ENCODE results near the gene MTARC2. TPM values are rescaled to one million over a fixed set of nuclear protein-coding genes. Genes with fewer than 3 reads are reported as not detected.

The MTARC2 gene
- total and polyA plus RNA-seq, 2 of the 13 experiments (the other 11 are each of a cell fraction or from before 2014, with no cell fraction given) = 8.5 to 10.1 TPM

DNA sequence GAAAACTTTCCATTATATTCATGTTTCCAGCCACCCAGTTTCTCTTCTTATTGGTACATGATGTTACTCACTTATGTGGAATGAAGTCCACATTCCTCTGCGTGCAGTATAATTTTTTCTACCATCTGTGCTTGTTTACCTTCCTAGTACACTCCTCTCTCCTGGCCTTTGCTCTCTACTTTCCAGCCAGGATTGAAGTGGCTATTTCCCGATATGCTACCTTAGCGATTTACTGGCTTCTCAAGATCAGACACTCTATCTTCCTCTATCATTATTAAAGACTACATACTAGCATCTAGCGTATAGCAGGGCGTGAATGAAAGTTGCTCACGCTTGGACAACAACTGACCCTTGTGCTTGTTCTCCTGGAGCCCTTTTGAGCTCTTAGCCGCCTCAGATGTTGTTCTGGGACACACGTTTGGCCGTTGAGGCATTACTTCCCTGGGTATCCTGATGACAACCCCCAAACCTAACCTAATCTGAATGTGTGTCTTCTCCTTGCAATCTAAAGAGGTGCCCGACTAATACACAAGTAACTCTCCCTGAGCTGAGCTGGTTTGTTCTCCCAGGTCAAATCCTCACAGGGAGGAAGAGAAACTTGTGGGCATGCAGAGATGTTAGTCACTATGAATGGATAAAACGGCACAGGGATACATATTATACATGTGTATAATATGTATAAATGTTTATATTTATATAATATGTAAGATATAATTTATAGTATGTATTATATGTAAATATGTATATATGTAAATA, 13.4 kb upstream of the MTARC2 start (continued):
- TF ChIP-seq ZBTB38 (CRISPR knock-in tag; IDR thresholded peaks at IDR 0.05) (no peak), ATRX (CRISPR knock-in tag; IDR thresholded peaks at IDR 0.05; ENCODE audit: borderline replicate concordance) (no peak), ARNTL (CRISPR knock-in tag; IDR thresholded peaks at IDR 0.05) (no peak), ARID5B (CRISPR knock-in tag; IDR thresholded peaks at IDR 0.05) (peak; percentile 83), HMGXB4 (CRISPR knock-in tag; IDR thresholded peaks at IDR 0.05; ENCODE audit: borderline replicate concordance in 1 of 2, low read depth in 1 of 2) (peak in 1 of 2 experiments; percentile 57; a peak in 1 of 4 replicates), GPN1 (CRISPR knock-in tag; IDR thresholded peaks at IDR 0.05; ENCODE audit: borderline replicate concordance) (no peak), ZNF160 (CRISPR knock-in tag; IDR thresholded peaks at IDR 0.05) (no peak), ZNF614 (CRISPR knock-in tag; IDR thresholded peaks at IDR 0.05; ENCODE audit: borderline replicate concordance) (0 out of 2 replicates have a peak, but pooled peaks have one; percentile 55), ZNF33B (CRISPR knock-in tag; IDR thresholded peaks at IDR 0.05) (no peak), PAWR (CRISPR knock-in tag; IDR thresholded peaks at IDR 0.05; ENCODE audit: borderline replicate concordance) (no peak), SMAD9 (CRISPR knock-in tag; IDR thresholded peaks at IDR 0.05) (no peak), RXRA (CRISPR knock-in tag; IDR thresholded peaks at IDR 0.05) (no peak), IKZF5 (CRISPR knock-in tag; IDR thresholded peaks at IDR 0.05) (peak; percentile 37; the same call in 1 of the 2 replicates), TBL1XR1 (IDR thresholded peaks at IDR 0.05; ENCODE audit: borderline replicate concordance, low read length, partially characterized antibody) (no peak), KLF13 (CRISPR knock-in tag; IDR thresholded peaks at IDR 0.05) (no peak), ZNF33A (CRISPR knock-in tag; IDR thresholded peaks at IDR 0.05; ENCODE audit: borderline replicate concordance) (no peak), HOXA3 (CRISPR knock-in tag; IDR thresholded peaks at IDR 0.05) (no peak), EED (CRISPR knock-in tag; IDR thresholded peaks at IDR 0.05) (no peak), EZH2 (conservative IDR thresholded peaks at IDR 0.05; ENCODE audit: low read depth, low read length) (no peak)
- TF ChIP-seq, protein P1, sequence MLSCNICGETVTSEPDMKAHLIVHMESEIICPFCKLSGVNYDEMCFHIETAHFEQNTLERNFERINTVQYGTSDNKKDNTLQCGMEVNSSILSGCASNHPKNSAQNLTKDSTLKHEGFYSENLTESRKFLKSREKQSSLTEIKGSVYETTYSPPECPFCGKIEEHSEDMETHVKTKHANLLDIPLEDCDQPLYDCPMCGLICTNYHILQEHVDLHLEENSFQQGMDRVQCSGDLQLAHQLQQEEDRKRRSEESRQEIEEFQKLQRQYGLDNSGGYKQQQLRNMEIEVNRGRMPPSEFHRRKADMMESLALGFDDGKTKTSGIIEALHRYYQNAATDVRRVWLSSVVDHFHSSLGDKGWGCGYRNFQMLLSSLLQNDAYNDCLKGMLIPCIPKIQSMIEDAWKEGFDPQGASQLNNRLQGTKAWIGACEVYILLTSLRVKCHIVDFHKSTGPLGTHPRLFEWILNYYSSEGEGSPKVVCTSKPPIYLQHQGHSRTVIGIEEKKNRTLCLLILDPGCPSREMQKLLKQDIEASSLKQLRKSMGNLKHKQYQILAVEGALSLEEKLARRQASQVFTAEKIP (CRISPR knock-in tag; IDR thresholded peaks at IDR 0.05; ENCODE audit: borderline replicate concordance) = no peak

All from HepG2 (cell line).